Peyer's patch (tissue), 4 donors: ENCODE data around the gene CSRP2.

Experiments used
- POLR2A ChIP-seq, 2 donors: fragments of 450-650 bp; IDR thresholded peaks; one replicate each; pipeline ENCODE4 v1.5.1; 2017; ENCODE audit warnings: antibody characterized with exemption in 2 of 2, mild to moderate bottlenecking in 2 of 2, moderate library complexity in 2 of 2
- TF ChIP-seq, protein P1 (sequence below), 6 experiments: fragments of 450-650 bp in 4 of 6; fragments of 200-600 bp in 2 of 6; sonication (generic) in 1 of 6; IDR thresholded peaks; one replicate each; pipeline ENCODE4 v1.5.1; 2017 to 2019; ENCODE audit warnings: antibody characterized with exemption in 6 of 6, mild to moderate bottlenecking in 3 of 6, moderate library complexity in 1 of 6

DNA sequence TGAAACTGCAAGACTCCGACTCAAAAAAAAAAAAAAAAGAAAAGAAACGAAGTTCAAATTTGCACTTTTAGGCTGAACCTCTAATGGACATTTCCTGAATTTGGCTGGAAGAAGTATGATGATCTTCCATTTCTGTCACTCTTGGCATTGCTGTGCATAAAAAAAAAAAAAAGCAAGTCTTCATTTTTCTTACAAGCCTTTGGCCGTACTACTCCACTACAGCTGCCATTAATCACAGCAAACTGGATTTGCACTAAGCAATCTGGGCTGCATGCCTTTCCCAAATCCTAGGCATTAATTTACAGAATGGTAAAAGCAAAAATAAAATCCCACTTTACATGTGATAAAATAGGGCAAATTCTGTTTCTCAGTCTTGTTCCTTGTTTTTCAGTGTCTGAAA, 7.1 kb downstream of the CSRP2 start:
- TF ChIP-seq, protein P1, sequence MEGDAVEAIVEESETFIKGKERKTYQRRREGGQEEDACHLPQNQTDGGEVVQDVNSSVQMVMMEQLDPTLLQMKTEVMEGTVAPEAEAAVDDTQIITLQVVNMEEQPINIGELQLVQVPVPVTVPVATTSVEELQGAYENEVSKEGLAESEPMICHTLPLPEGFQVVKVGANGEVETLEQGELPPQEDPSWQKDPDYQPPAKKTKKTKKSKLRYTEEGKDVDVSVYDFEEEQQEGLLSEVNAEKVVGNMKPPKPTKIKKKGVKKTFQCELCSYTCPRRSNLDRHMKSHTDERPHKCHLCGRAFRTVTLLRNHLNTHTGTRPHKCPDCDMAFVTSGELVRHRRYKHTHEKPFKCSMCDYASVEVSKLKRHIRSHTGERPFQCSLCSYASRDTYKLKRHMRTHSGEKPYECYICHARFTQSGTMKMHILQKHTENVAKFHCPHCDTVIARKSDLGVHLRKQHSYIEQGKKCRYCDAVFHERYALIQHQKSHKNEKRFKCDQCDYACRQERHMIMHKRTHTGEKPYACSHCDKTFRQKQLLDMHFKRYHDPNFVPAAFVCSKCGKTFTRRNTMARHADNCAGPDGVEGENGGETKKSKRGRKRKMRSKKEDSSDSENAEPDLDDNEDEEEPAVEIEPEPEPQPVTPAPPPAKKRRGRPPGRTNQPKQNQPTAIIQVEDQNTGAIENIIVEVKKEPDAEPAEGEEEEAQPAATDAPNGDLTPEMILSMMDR (IDR thresholded peaks at IDR 0.05): no peak
- TF ChIP-seq POLR2A (IDR thresholded peaks at IDR 0.05): no peak
